ENCODE measurements around the gene CRTC3. TPM values are rescaled to one million over a fixed set of nuclear protein-coding genes. Genes with fewer than 3 reads are reported as not detected.

The CRTC3 gene
- total RNA-seq: 7.8 and 10.4 TPM in 2 replicates

DNA sequence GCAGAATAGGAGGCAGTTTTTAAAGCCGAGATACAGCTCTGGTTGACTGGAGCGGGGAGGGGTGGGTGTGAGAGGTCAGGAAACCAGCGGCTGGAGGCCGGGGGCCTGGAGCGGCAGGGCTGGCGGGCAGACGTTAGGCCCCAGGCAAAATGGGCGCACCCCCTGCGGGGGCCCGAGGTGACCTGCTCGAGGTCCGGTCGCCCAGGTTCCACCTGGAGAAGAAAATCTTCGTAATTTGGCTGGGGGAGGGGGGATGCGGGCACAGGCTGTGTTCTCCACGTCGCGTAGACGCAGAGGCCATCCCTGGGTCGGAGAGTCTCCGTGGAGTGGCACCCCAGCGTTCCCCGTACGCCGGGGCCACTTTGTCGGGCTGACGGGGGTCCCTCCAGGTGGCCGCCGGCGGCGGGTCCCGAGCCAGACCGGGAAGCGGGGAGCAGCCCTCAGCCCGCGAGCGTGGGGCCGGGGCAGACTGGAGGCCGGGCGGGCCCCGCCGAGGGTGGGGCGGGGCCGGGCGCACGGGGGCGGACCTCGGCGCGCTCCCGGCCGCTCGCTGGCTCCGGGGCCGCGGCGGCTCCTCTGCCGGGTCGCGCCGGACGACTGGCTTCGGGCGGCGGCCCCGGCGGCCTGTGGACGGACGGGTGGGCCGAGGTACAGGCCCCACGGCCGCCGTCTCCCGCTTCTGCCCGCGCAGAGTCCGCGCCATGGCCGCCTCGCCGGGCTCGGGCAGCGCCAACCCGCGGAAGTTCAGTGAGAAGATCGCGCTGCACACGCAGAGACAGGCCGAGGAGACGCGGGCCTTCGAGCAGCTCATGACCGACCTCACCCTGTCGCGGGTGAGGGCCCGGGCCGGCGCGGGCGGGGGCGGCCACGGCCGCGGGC lies at the start of gene CRTC3:
Gene CRTC3, plus strand, starts transcription at position 553 of the 879 bp plus-strand sequence. Its CDS starts 149 bp downstream, at position 702.

Other genes with a start within 250 kb of the CRTC3 start
- 0.86 and 1.7 TPM in 2 replicates for gene ZNF774, start 177.6 kb upstream of the CRTC3 start, total RNA-seq
- 83.8 and 172 TPM in 2 replicates for gene IQGAP1, start 141.7 kb upstream of the CRTC3 start, total RNA-seq
- gene BLM, start 187.4 kb downstream of the CRTC3 start, total RNA-seq: 0.60 and 1.1 TPM in 2 replicates

All from bronchial smooth muscle cell (primary cell).